22Rv1 (cell line): ENCODE results near the gene C6orf120.

Experiments used
- H3K27ac ChIP-seq: fragments of 450-650 bp; 2 replicates; pipeline ENCODE4 v1.5.1; 2017
- CTCF ChIP-seq: fragments of 450-650 bp; IDR thresholded peaks from 2 replicates; pipeline ENCODE4 v1.5.1; 2017; ENCODE audit warnings: mild to moderate bottlenecking
- ZFX ChIP-seq: fragments of 450-650 bp; IDR thresholded peaks from 2 replicates; pipeline ENCODE4 v1.6.1; 2017; ENCODE audit warnings: antibody characterized with exemption, borderline replicate concordance

C6orf120 gene

DNA sequence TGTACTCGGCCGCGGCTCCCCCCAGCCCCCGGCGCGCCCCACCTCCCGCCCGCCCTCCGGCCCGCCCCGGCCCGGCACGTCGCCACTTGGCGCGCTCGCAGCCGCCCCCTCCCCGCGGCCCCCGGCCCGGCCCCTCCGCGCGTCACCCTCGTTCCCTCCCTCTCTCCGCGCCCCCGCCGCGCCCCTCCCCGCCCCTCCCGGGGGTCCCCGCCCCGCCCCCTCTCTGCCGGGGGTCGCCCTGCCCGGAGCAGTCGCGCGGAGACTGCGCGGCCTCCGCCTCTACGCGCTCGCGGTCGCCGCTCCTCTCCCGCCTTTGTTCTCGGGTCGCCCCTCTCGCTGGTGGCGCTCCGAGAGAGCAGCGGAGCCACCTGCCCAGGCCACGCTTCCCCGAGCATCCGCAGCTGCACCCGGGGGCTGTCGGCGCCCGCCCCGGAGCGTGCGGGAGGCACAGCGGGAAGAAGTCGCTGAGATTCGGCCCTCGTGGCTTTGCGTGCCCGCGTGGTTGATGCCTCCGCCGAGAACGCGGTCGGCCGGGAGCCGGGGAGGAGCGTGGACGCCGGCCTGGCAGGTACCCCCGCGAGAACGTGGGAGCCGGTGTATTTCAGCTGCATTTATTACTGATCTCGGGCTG, 22.7 kb downstream of the C6orf120 start, which contains the start of gene PHF10:
TSS of gene PHF10 (minus strand) at position 7 of the 631 bp plus-strand sequence. CDS start 569 bp downstream, outside the sequence.
- TF ChIP-seq ZFX: no peak
- TF ChIP-seq CTCF: no peak
- peak within 1 kb of the TSS; percentile 67 for H3K27ac ChIP-seq

GRCh38 chr6:169725125-169726048, 23.5 kb downstream of the C6orf120 start:
- peak overlapping the region; percentile 49; the same call in 1 of the 2 replicates for H3K27ac ChIP-seq

GRCh38 chr6:169726049-169726400, 24.1 kb downstream of the C6orf120 start:
- H3K27ac ChIP-seq: no peak overlapping the region
- TF ChIP-seq ZFX (no peak), CTCF (no peak)

More at GRCh38 chr6:169725125-169726048, 23.5 kb downstream of the C6orf120 start:
- TF ChIP-seq CTCF: no peak
- no peak for TF ChIP-seq ZFX

GRCh38 chr6:169726963-169727362, 25.0 kb downstream of the C6orf120 start:
- no peak for TF ChIP-seq CTCF
- no peak for TF ChIP-seq ZFX

DNA sequence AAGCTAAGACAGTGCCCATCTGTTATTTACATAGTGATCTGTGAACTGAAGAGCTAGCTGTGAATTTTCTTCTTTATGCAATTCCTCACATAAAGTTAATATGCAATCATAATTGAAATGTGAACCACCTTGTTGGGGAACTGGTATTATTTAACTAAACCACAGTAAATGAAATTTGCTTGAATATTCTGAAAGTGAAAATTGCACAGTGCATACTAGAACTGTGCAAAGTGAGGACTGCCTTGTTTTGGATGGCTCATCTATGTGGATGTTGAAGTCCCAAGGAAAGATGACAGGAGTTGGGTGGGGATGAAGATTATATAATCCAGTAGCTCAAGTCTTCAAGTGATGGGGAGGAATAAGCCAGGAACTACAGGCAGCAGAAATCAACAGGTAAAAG, 28.0 kb downstream of the C6orf120 start:
- TF ChIP-seq CTCF (no peak), ZFX (no peak)
- H3K27ac ChIP-seq: no peak overlapping the region

More at GRCh38 chr6:169726963-169727362, 25.0 kb downstream of the C6orf120 start:
- no peak overlapping the region for H3K27ac ChIP-seq

- H3K27ac ChIP-seq: no peak overlapping the region
- TF ChIP-seq CTCF (no peak), ZFX (no peak)
Measured at GRCh38 chr6:169738204-169738975, 36.5 kb downstream of the C6orf120 start.
